Measurements from ENCODE around the gene WAPL.

DNA sequence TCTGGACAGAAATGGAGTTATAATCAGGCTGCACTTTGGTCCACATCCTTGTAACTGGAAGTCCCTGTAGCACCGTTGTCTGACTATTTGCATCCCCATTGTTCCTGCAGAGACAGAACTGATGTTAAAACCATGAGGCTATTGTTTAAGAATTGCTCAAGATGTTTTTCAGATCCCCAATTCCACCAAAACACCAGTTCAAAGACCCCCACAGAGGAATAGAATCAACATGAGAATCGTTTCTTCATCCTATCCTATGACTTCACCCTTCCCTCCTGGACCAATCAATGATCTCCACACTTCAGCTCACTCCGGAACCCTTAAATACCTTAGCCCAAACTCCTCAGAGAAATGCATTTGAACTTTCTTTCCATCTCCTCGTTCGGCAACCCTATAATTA, 97.9 kb downstream of the WAPL start:
- TF ChIP-seq NR3C1 (CRISPR knock-in tag; conservative IDR thresholded peaks at IDR 0.05; ENCODE audit: low read depth) (no peak), CTCF (IDR thresholded peaks at IDR 0.05) (no peak), USF1 (CRISPR knock-in tag; IDR thresholded peaks at IDR 0.05) (no peak), ZNF232 (CRISPR knock-in tag; IDR thresholded peaks at IDR 0.05) (no peak), ZNF317 (CRISPR knock-in tag; IDR thresholded peaks at IDR 0.05; ENCODE audit: borderline replicate concordance, low read depth) (no peak), RELA (CRISPR knock-in tag; IDR thresholded peaks at IDR 0.05; ENCODE audit: borderline replicate concordance) (no peak), ESRRA (CRISPR knock-in tag; IDR thresholded peaks at IDR 0.05; ENCODE audit: borderline replicate concordance) (no peak), FOXP1 (CRISPR knock-in tag; IDR thresholded peaks at IDR 0.05; ENCODE audit: borderline replicate concordance) (no peak), SP1 (CRISPR knock-in tag; conservative IDR thresholded peaks at IDR 0.05) (no peak)

All from WTC11 (cell line).